A673 (cell line): ENCODE measurements around the gene ACTL6B.

ENCODE experiments used
- CTCF ChIP-seq: fragments of 300-800, 200-600 bp; sonication (generic); conservative IDR thresholded peaks from 2 replicates; pipeline ENCODE4 v1.5.1; 2017; ENCODE audit warnings: low read depth, mild to moderate bottlenecking, antibody characterized with exemption, low read length, moderate library complexity, mixed read lengths
- EZH2 ChIP-seq: fragments of 200-600 bp; sonication (generic); IDR thresholded peaks from 2 replicates; pipeline ENCODE4 v1.6.1; 2017; ENCODE audit warnings: borderline replicate concordance, low read depth, mild to moderate bottlenecking, mixed read lengths, antibody characterized with exemption, low read length; ENCODE audit not compliant: poor library complexity, severe bottlenecking

- TF ChIP-seq EZH2, result no peak
- no peak for TF ChIP-seq CTCF
Measured at GRCh38 chr7:100604976-100605911, 51.0 kb downstream of the ACTL6B start.
